ENCODE data around the gene KANSL1L.

Gene KANSL1L

GRCh38 chr2:210086930-210087329 lies 84.3 kb downstream of the KANSL1L start:
- TF ChIP-seq CTCF (IDR thresholded peaks at IDR 0.05; ENCODE audit: insufficient read depth, low read length, poor library complexity, severe bottlenecking): no peak
- TF ChIP-seq EZH2phosphoT487 (conservative IDR thresholded peaks at IDR 0.05; ENCODE audit: low read length): no peak
- Histone ChIP-seq H3K4me3 (ENCODE audit: insufficient read depth, low read length, poor library complexity, severe bottlenecking) (no peak overlapping the region), H4K20me1 (ENCODE audit: low read depth, low read length) (no peaks in the 10 kb centered on the region), H3K9ac (ENCODE audit: low read length) (no peak overlapping the region), H3K27ac (ENCODE audit: low read depth, low read length) (no peak overlapping the region), H3F3A (ENCODE audit: insufficient read depth) (no peaks in the 10 kb centered on the region), H3K4me2 (ENCODE audit: low read depth, low read length, poor library complexity, severe bottlenecking) (no peak overlapping the region), H3K36me3 (ENCODE audit: low read length) (no peaks in the 10 kb centered on the region), H3K9me2 (replicated peaks; ENCODE audit: insufficient read depth, low read length) (no peaks in the 10 kb centered on the region), H3K79me2 (ENCODE audit: insufficient read depth, low read length) (no peaks in the 10 kb centered on the region), H2AFZ (ENCODE audit: low read depth, low read length, severe bottlenecking) (no peak overlapping the region), H3K27me3 (ENCODE audit: low read length) (no peaks in the 10 kb centered on the region), H3K9me3 (ENCODE audit: insufficient read depth, low read length) (no peaks in the 10 kb centered on the region)

DNA sequence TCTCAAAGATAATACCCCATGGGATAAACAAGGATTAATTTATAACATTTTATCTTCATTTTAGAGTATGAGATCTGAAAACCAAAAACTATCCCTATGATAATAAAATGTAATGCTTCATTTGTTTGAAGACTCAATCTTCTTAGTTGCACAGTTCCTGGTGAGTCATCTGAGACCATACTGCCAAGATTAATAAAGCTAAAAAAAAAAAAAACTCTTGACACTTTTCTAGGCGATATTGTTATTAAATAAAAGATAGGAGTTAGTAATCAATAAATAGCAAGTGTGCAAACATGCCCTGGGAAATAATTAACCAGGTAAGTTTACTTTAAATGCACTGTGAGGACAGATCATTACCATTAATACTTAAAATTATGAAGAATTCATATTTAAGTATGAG lies 84.9 kb downstream of the KANSL1L start:
- H3K4me2 ChIP-seq (ENCODE audit: low read depth, low read length, poor library complexity, severe bottlenecking): no peak overlapping the region
- H3F3A ChIP-seq (ENCODE audit: insufficient read depth): no peaks in the 10 kb centered on the region
- TF ChIP-seq CTCF (IDR thresholded peaks at IDR 0.05; ENCODE audit: insufficient read depth, low read length, poor library complexity, severe bottlenecking): no peak
- TF ChIP-seq EZH2phosphoT487 (conservative IDR thresholded peaks at IDR 0.05; ENCODE audit: low read length): no peak
- H4K20me1 ChIP-seq (ENCODE audit: low read depth, low read length): no peaks in the 10 kb centered on the region
- H2AFZ ChIP-seq (ENCODE audit: low read depth, low read length, severe bottlenecking): no peak overlapping the region
- H3K36me3 ChIP-seq (ENCODE audit: low read length): no peaks in the 10 kb centered on the region
- H3K4me3 ChIP-seq (ENCODE audit: insufficient read depth, low read length, poor library complexity, severe bottlenecking): no peak overlapping the region
- H3K9ac ChIP-seq (ENCODE audit: low read length): no peak overlapping the region
- H3K27ac ChIP-seq (ENCODE audit: low read depth, low read length): no peak overlapping the region
- no peaks in the 10 kb centered on the region for H3K79me2 ChIP-seq (ENCODE audit: insufficient read depth, low read length)
- no peaks in the 10 kb centered on the region for H3K27me3 ChIP-seq (ENCODE audit: low read length)
- H3K9me2 ChIP-seq (replicated peaks; ENCODE audit: insufficient read depth, low read length): no peaks in the 10 kb centered on the region
- H3K9me3 ChIP-seq (ENCODE audit: insufficient read depth, low read length): no peaks in the 10 kb centered on the region

DNA sequence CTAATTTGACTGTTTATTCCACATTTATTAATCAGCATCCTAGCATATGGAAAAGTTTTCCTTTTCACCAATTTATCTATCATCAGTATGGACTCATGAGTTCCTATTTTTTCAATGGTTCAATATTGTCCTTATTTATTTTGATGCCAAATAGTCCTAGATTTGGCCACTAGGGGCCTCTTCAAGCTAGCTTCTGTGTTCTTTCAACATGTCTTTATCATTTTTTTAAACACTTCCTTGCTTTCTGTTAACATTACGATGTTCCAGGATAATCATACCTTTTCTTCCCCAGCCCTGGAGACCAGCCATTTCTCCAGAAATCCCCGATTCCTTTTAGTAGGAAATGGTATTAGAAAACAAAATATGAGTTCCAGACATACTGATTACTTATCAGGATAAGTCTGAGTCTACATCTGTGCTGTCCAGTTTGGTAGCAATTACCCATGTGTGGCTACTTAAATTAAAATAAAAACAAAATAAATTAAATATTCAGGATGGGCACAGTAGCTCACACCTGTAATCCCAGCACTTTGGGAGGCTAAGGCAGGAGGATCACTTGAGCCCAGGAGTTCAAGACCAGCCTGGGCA lies 98.2 kb downstream of the KANSL1L start:
- no peaks in the 10 kb centered on the region for H4K20me1 ChIP-seq (ENCODE audit: low read depth, low read length)
- TF ChIP-seq CTCF (IDR thresholded peaks at IDR 0.05; ENCODE audit: insufficient read depth, low read length, poor library complexity, severe bottlenecking) (peak; percentile 55), EZH2phosphoT487 (conservative IDR thresholded peaks at IDR 0.05; ENCODE audit: low read length) (no peak)
- H3K9me2 ChIP-seq (replicated peaks; ENCODE audit: insufficient read depth, low read length): no peaks in the 10 kb centered on the region
- peak overlapping the region; percentile 22 for H2AFZ ChIP-seq (ENCODE audit: low read depth, low read length, severe bottlenecking)
- no peak overlapping the region for H3K9ac ChIP-seq (ENCODE audit: low read length)
- no peaks in the 10 kb centered on the region for H3K79me2 ChIP-seq (ENCODE audit: insufficient read depth, low read length)
- H3K4me2 ChIP-seq (ENCODE audit: low read depth, low read length, poor library complexity, severe bottlenecking): peak overlapping the region; percentile 22
- no peaks in the 10 kb centered on the region for H3F3A ChIP-seq (ENCODE audit: insufficient read depth)
- H3K36me3 ChIP-seq (ENCODE audit: low read length): no peaks in the 10 kb centered on the region
- no peaks in the 10 kb centered on the region for H3K9me3 ChIP-seq (ENCODE audit: insufficient read depth, low read length)
- no peaks in the 10 kb centered on the region for H3K27me3 ChIP-seq (ENCODE audit: low read length)
- H3K27ac ChIP-seq (ENCODE audit: low read depth, low read length): no peak overlapping the region
- H3K4me3 ChIP-seq (ENCODE audit: insufficient read depth, low read length, poor library complexity, severe bottlenecking): no peak overlapping the region
